Measurements from ENCODE around the gene RFC1. TPM values are rescaled to one million over a fixed set of nuclear protein-coding genes. Genes with fewer than 3 reads are reported as not detected.

Gene RFC1
- total RNA-seq, 1 experiment from 2014 or later = 65.7 TPM

- H3K27ac ChIP-seq = no peak overlapping the region
These were observed 28.5 kb upstream of the RFC1 start for GRCh38 chr4:39394706-39395105.

GRCh38 chr4:39390603-39391002, 24.4 kb upstream of the RFC1 start:
- no peaks in the 10 kb centered on the region for H3K9me3 ChIP-seq (ENCODE audit: insufficient read depth, low read depth)
- no peaks in the 10 kb centered on the region for H3F3A ChIP-seq (ENCODE audit: insufficient read depth, low read depth)
- no peak overlapping the region for H3K4me3 ChIP-seq
- no peaks in the 10 kb centered on the region for H4K20me1 ChIP-seq (ENCODE audit: insufficient read depth)
- H3K27me3 ChIP-seq (ENCODE audit: insufficient read depth, low read depth) = 0 out of 2 replicates have a peak, but pooled peaks cover 4% of the 10 kb centered on the region
- H3K4me2 ChIP-seq = no peak overlapping the region
- BruUV-seq (replicated peaks) = no TSS peak
- no peak for TF ChIP-seq EZH2 (IDR thresholded peaks at IDR 0.05; ENCODE audit: low read depth)
- no peak for TF ChIP-seq CTCF (conservative IDR thresholded peaks at IDR 0.05)
- H3K27ac ChIP-seq = no peak overlapping the region
- intact Hi-C loops (cut with micrococcal nuclease; ENCODE audit: unreplicated experiment) = no loop called here
- H3K79me2 ChIP-seq (ENCODE audit: low read depth) = no peaks in the 10 kb centered on the region
- no peaks in the 10 kb centered on the region for H3K9me2 ChIP-seq (ENCODE audit: insufficient read depth)
- ChIA-PET POLR2A (ENCODE audit: unreplicated experiment) (no interaction called here), CTCF (no interaction called here)
- no peaks in the 10 kb centered on the region for H3K4me1 ChIP-seq (replicated peaks; ENCODE audit: insufficient read depth)
- no peak overlapping the region for H2AFZ ChIP-seq
- H3K36me3 ChIP-seq (ENCODE audit: low read depth) = no peaks in the 10 kb centered on the region
- no peak for DNase-seq

More at GRCh38 chr4:39394706-39395105, 28.5 kb upstream of the RFC1 start:
- no peaks in the 10 kb centered on the region for H4K20me1 ChIP-seq (ENCODE audit: insufficient read depth)
- intact Hi-C loops (cut with micrococcal nuclease; ENCODE audit: unreplicated experiment) = no loop called here
- no peaks in the 10 kb centered on the region for H3K9me3 ChIP-seq (ENCODE audit: insufficient read depth, low read depth)
- H3K4me1 ChIP-seq (replicated peaks; ENCODE audit: insufficient read depth) = no peaks in the 10 kb centered on the region
- no peak for DNase-seq
- no peak for TF ChIP-seq CTCF (conservative IDR thresholded peaks at IDR 0.05)
- TF ChIP-seq EZH2 (IDR thresholded peaks at IDR 0.05; ENCODE audit: low read depth) = no peak
- no peak overlapping the region for H3K4me2 ChIP-seq
- BruUV-seq (replicated peaks) = no TSS peak
- CTCF ChIA-PET = no interaction called here
- H3K79me2 ChIP-seq (ENCODE audit: low read depth) = no peaks in the 10 kb centered on the region
- POLR2A ChIA-PET (ENCODE audit: unreplicated experiment) = interaction anchor here (0.6 kb wide), 1 partner anchor 607 kb away, joined by 3 read pairs; no protein-coding TSS in a partner anchor
- 0 out of 2 replicates have a peak, but pooled peaks cover 2% of the 10 kb centered on the region for H3K27me3 ChIP-seq (ENCODE audit: insufficient read depth, low read depth)
- no peaks in the 10 kb centered on the region for H3K9me2 ChIP-seq (ENCODE audit: insufficient read depth)
- no peaks in the 10 kb centered on the region for H3K36me3 ChIP-seq (ENCODE audit: low read depth)
- no peaks in the 10 kb centered on the region for H3F3A ChIP-seq (ENCODE audit: insufficient read depth, low read depth)
- no peak overlapping the region for H2AFZ ChIP-seq
- no peak overlapping the region for H3K4me3 ChIP-seq

GRCh38 chr4:39384563-39384962, 18.4 kb upstream of the RFC1 start:
- Histone ChIP-seq H3K27me3 (ENCODE audit: insufficient read depth, low read depth) (peaks cover 4% of the 10 kb centered on the region; the same call in 1 of the 2 replicates), H3K9me3 (ENCODE audit: insufficient read depth, low read depth) (no peaks in the 10 kb centered on the region), H3K4me3 (no peak overlapping the region), H3K36me3 (ENCODE audit: low read depth) (no peaks in the 10 kb centered on the region), H3F3A (ENCODE audit: insufficient read depth, low read depth) (no peaks in the 10 kb centered on the region), H3K79me2 (ENCODE audit: low read depth) (no peaks in the 10 kb centered on the region), H3K4me2 (no peak overlapping the region), H3K27ac (no peak overlapping the region), H2AFZ (no peak overlapping the region), H3K9me2 (ENCODE audit: insufficient read depth) (no peaks in the 10 kb centered on the region), H3K4me1 (replicated peaks; ENCODE audit: insufficient read depth) (no peaks in the 10 kb centered on the region), H4K20me1 (ENCODE audit: insufficient read depth) (no peaks in the 10 kb centered on the region)
- DNase-seq = no peak
- intact Hi-C loops (cut with micrococcal nuclease; ENCODE audit: unreplicated experiment) = no loop called here
- ChIA-PET CTCF (no interaction called here), POLR2A (ENCODE audit: unreplicated experiment) (no interaction called here)
- BruUV-seq (replicated peaks) = no TSS peak
- no peak for TF ChIP-seq CTCF (conservative IDR thresholded peaks at IDR 0.05)
- TF ChIP-seq EZH2 (IDR thresholded peaks at IDR 0.05; ENCODE audit: low read depth) = no peak
